ENCODE results near the gene ARHGAP6. TPM values are rescaled to one million over a fixed set of nuclear protein-coding genes. Genes with fewer than 3 reads are reported as not detected.

Gene ARHGAP6
- total RNA-seq, 3 donors from 2014 or later, result 10.1 to 32.6 (median 14.7) TPM

DNA sequence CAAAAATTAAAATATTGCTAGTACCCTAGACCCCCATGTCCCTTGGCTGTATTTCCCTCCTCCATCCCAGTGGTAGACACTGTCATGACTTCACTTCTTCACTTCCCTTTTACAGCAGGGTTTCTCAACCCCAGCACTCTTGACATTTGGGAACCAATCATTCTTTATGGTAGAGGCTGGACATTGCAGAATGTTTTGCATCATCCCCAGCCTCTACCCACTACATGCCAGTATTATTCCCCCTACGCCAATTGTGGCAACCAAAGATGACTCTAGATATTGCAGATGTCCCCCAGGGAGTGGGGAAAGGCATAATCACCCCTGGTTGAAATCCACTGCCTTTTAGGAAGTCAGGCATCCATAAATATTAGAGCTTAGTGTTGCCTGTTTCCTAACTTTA, 233.9 kb downstream of the ARHGAP6 start:
- H3K36me3 ChIP-seq, result no peaks in the 10 kb centered on the region

DNA sequence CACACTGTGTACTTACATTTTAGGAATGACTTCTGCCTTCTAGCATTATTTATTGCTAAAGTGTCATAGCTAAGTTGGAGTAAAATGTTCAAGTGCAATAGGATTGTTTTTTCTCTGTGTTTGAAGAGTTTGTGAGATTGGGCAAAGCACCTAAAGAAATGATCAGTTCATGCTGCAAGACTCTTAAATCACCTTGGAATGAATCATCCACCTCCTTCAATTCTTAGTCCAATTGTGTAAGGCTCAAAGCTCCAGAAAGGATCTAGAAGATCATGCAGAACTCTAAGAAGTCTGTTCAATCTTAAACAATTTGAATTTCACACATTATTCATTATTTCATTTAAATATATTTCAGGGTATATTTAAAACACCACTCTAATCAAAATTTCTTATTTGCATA, 235.4 kb downstream of the ARHGAP6 start:
- Histone ChIP-seq H3K4me3 (no peak overlapping the region), H3K36me3 (no peaks in the 10 kb centered on the region), H3K9me3 (no peaks in the 10 kb centered on the region), H3K27me3 (peaks cover 0 to 51% of the 10 kb centered on the region in 2 donors), H3K27ac (no peak overlapping the region), H3K4me1 (no peaks in the 10 kb centered on the region)
- no peak for DNase-seq (ENCODE audit: low spot score in 2 of 2)
- intact Hi-C loops (cut with DNase I; ENCODE audit: low total_unique reads), result no loop called here
- TF ChIP-seq POLR2AphosphoS5 (IDR thresholded peaks at IDR 0.05) (no peak), POLR2A (IDR thresholded peaks at IDR 0.05) (no peak), CTCF (IDR thresholded peaks at IDR 0.05) (no peak)

More for the DNA sequence above, 233.9 kb downstream of the ARHGAP6 start:
- DNase-seq (ENCODE audit: low spot score in 2 of 2), result no peak
- intact Hi-C loops (cut with DNase I; ENCODE audit: low total_unique reads), result no loop called here
- Histone ChIP-seq H3K9me3 (no peaks in the 10 kb centered on the region), H3K27ac (no peak overlapping the region), H3K4me3 (no peak overlapping the region), H3K27me3 (peaks cover 0 to 37% of the 10 kb centered on the region in 2 donors), H3K4me1 (no peaks in the 10 kb centered on the region)
- TF ChIP-seq POLR2A (IDR thresholded peaks at IDR 0.05) (no peak), CTCF (IDR thresholded peaks at IDR 0.05) (no peak), POLR2AphosphoS5 (IDR thresholded peaks at IDR 0.05) (no peak)

GRCh38 chrX:11429538-11430085, 236.1 kb downstream of the ARHGAP6 start:
- Histone ChIP-seq H3K27ac (no peak overlapping the region), H3K27me3 (peaks cover 0 to 49% of the 10 kb centered on the region in 2 donors), H3K4me3 (no peak overlapping the region), H3K9me3 (no peaks in the 10 kb centered on the region), H3K36me3 (no peaks in the 10 kb centered on the region), H3K4me1 (no peaks in the 10 kb centered on the region)
- no peak for DNase-seq (ENCODE audit: low spot score in 2 of 2)
- intact Hi-C loops (cut with DNase I; ENCODE audit: low total_unique reads), result no loop called here
- TF ChIP-seq CTCF (IDR thresholded peaks at IDR 0.05) (no peak), POLR2AphosphoS5 (IDR thresholded peaks at IDR 0.05) (no peak), POLR2A (IDR thresholded peaks at IDR 0.05) (no peak)

DNA sequence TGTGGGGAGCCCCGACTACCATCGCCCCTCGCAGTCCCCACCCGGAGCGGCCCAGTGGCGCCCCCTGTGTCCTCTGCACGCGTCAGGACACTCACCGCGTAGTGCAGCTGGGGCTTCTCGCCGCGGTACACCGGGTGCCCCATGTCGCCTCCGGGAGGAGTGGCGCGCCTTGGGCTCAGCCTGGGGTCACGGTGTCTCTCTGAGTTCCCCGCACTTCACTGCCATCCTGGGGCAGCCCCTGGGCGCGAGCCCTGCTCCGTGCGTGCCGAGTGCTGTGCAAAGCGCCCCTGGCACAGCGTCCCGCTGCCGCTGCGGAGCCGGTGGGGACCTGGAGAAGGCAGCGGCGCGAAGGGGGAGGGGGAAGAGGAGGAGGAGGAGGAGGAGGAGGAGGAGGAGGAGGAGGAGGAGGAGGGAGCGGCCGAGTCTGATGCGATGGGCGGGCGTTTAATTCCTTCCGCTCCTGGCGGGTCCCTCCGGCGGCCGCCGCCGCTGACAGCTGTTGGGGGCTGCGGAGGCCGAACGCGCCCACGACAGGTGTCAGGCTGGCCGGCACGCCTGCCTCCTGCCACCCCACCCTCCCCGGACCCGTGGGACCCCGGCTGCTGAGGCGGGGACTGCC, 238.2 kb downstream of the ARHGAP6 start:
- Histone ChIP-seq H3K36me3 (no peaks in the 10 kb centered on the region), H3K27ac (peak overlapping the region in 1 of 2 donors; percentile 68), H3K4me1 (no peaks in the 10 kb centered on the region), H3K4me3 (peak overlapping the region; percentile 45 to 67 (median 51)), H3K27me3 (peaks cover 0 to 45% of the 10 kb centered on the region in 2 donors), H3K9me3 (no peaks in the 10 kb centered on the region)
- TF ChIP-seq POLR2AphosphoS5 (IDR thresholded peaks at IDR 0.05) (no peak), POLR2A (IDR thresholded peaks at IDR 0.05) (no peak), CTCF (IDR thresholded peaks at IDR 0.05) (no peak)
- no peak for DNase-seq (ENCODE audit: low spot score in 2 of 2)
- intact Hi-C loops (cut with DNase I; ENCODE audit: low total_unique reads), result no loop called here

GRCh38 chrX:11426712-11427452, 238.8 kb downstream of the ARHGAP6 start:
- Histone ChIP-seq H3K4me1 (no peaks in the 10 kb centered on the region), H3K27me3 (peaks cover 0 to 49% of the 10 kb centered on the region in 2 donors), H3K9me3 (no peaks in the 10 kb centered on the region), H3K36me3 (no peaks in the 10 kb centered on the region), H3K27ac (peak overlapping the region in 1 of 2 donors; percentile 68), H3K4me3 (peak overlapping the region; percentile 45 to 67 (median 51))
- no peak for DNase-seq (ENCODE audit: low spot score in 2 of 2)
- intact Hi-C loops (cut with DNase I; ENCODE audit: low total_unique reads), result no loop called here
- TF ChIP-seq POLR2AphosphoS5 (IDR thresholded peaks at IDR 0.05), result no peak
- no peak for TF ChIP-seq POLR2A (IDR thresholded peaks at IDR 0.05)
- TF ChIP-seq CTCF (IDR thresholded peaks at IDR 0.05), result no peak
